A673 (cell line): ENCODE measurements around the gene UBE2G1.

Experiments
- CTCF ChIP-seq: fragments of 300-800, 200-600 bp; sonication (generic); conservative IDR thresholded peaks from 2 replicates; pipeline ENCODE4 v1.5.1; 2017; ENCODE audit warnings: low read depth, mild to moderate bottlenecking, antibody characterized with exemption, low read length, moderate library complexity, mixed read lengths
- EZH2 ChIP-seq: fragments of 200-600 bp; sonication (generic); IDR thresholded peaks from 2 replicates; pipeline ENCODE4 v1.6.1; 2017; ENCODE audit warnings: borderline replicate concordance, low read depth, mild to moderate bottlenecking, mixed read lengths, antibody characterized with exemption, low read length; ENCODE audit not compliant: poor library complexity, severe bottlenecking

GRCh38 chr17:4304417-4305027, 62.0 kb downstream of the UBE2G1 start:
- peak; percentile 84 for TF ChIP-seq CTCF
- TF ChIP-seq EZH2, result no peak
